Right lobe of liver (tissue), 4 donors: ENCODE measurements around the gene KDM1A.

ENCODE experiments used
- CTCF ChIP-seq, 4 donors: fragments of 200-600 bp in 3 of 4; fragments of 450-650 bp in 1 of 4; IDR thresholded peaks; one replicate each; pipeline versions ENCODE4 v1.5.1 to v1.8.0; 2016 to 2022; ENCODE audit warnings: antibody characterized with exemption in 4 of 4, mild to moderate bottlenecking in 2 of 4
- POLR2A ChIP-seq: fragments of 450-650 bp; IDR thresholded peaks from one replicate; pipeline ENCODE4 v1.6.1; 2017; ENCODE audit warnings: antibody characterized with exemption, mild to moderate bottlenecking
- donor health status: DM: no; HTN: no; CAD: no.
- donor health status: DM: no; HTN: no; CAD: no.
- donor health status: DM: no; HTN: yes; CAD: no.

- TF ChIP-seq CTCF (IDR thresholded peaks at IDR 0.05) (no peak), POLR2A (no peak)
These were observed 43.6 kb upstream of the KDM1A start for GRCh38 chr1:22975694-22976093.
